K562 (cell line): ENCODE data around the gene SLC48A1. TPM values are rescaled to one million over a fixed set of nuclear protein-coding genes. Genes with fewer than 3 reads are reported as not detected.

Experiments used
- FOS ChIP-seq: IDR thresholded peaks from 3 replicates; pipeline ENCODE4 v1.6.1; 2011; ENCODE audit not compliant: insufficient read length; ENCODE audit errors: extremely low read depth
- JUN ChIP-seq, 2 experiments: sonication (generic) in 1 of 2; formaldehyde crosslinking in 1 of 2; IDR thresholded peaks; 2 replicates each; pipeline versions ENCODE4 v1.6.1 to v1.8.0; 2012 to 2022; ENCODE audit warnings: borderline replicate concordance in 2 of 2, mild to moderate bottlenecking in 2 of 2, improper control_type of control experiment in 1 of 2, low read depth in 1 of 2, low read length in 1 of 2, missing genetic modification reagents in 1 of 2
- KAT7 ChIP-seq: sonication (generic); formaldehyde crosslinking; IDR thresholded peaks from 2 replicates; pipeline ENCODE4 v1.8.0; 2022; ENCODE audit warnings: missing genetic modification reagents, mild to moderate bottlenecking, borderline replicate concordance
- KDM1A ChIP-seq, 2 experiments: fragments of 450-650 bp; IDR thresholded peaks; 2 replicates each; pipeline ENCODE4 v1.6.1; 2016; ENCODE audit warnings: mild to moderate bottlenecking in 2 of 2
- SMARCE1 ChIP-seq: fragments of 450-650 bp; IDR thresholded peaks from 2 replicates; pipeline ENCODE4 v1.7.1; 2016; ENCODE audit warnings: mild to moderate bottlenecking
- TAF1 ChIP-seq: IDR thresholded peaks from 2 replicates; pipeline ENCODE4 v1.6.1; 2011; ENCODE audit warnings: mild to moderate bottlenecking, low read length, moderate library complexity; ENCODE audit not compliant: insufficient read depth, control insufficient read depth, severe bottlenecking; ENCODE audit errors: extremely low read depth
- TBL1XR1 ChIP-seq, 2 experiments: IDR thresholded peaks; 2 replicates each; pipeline ENCODE4 v1.6.1; 2012; ENCODE audit warnings: improper control_type of control experiment in 2 of 2, low read length in 2 of 2, mild to moderate bottlenecking in 1 of 2
- polyA plus RNA-seq, 8 experiments: library from polyadenylated mRNA; depleted of rRNA in 4 of 8; stranded (reverse) in 5 of 8; unstranded in 3 of 8; fragments of >200 nt; fragmentation: Nextera tagmentation in 2 of 8; fragmentation: Illumina TruSeq in 1 of 8; extraction: Ambion mirVana in 2 of 8; extraction: Trizol in 1 of 8; gene quantifications; 2 replicates each; pipeline versions ENCODE4 v1.2.1 to v1.2.3, GENCODE V29; 2011 to 2014; ENCODE audit warnings: inconsistent platforms in 1 of 8, missing spikeins in 1 of 8
- total RNA-seq, 7 experiments: library from RNA; depleted of rRNA in 6 of 7; stranded (reverse); fragments of >200 nt in 6 of 7; fragmentation: Illumina TruSeq in 2 of 7; extraction: Trizol in 2 of 7; gene quantifications; 2 replicates each; pipeline versions ENCODE4 v1.2.1 to v1.2.3, GENCODE V29; 2011 to 2021; ENCODE audit warnings: low replicate concordance in 1 of 7
- TF ChIP-seq, protein P1 (sequence below): fragments of 450-650 bp; IDR thresholded peaks from 2 replicates; pipeline ENCODE4 v1.6.1; 2018; ENCODE audit not compliant: partially characterized antibody
- TF ChIP-seq, protein P2 (sequence below): fragments of 450-650 bp; IDR thresholded peaks from one replicate; pipeline ENCODE4 v1.6.1; 2018; ENCODE audit warnings: mild to moderate bottlenecking, moderate library complexity; ENCODE audit not compliant: partially characterized antibody

Gene SLC48A1
- total and polyA plus RNA-seq, 9 of the 15 experiments (the other 6 are each of a cell fraction or from before 2014, with no cell fraction given), result 10.7 to 37.5 (median 18.7) TPM

DNA sequence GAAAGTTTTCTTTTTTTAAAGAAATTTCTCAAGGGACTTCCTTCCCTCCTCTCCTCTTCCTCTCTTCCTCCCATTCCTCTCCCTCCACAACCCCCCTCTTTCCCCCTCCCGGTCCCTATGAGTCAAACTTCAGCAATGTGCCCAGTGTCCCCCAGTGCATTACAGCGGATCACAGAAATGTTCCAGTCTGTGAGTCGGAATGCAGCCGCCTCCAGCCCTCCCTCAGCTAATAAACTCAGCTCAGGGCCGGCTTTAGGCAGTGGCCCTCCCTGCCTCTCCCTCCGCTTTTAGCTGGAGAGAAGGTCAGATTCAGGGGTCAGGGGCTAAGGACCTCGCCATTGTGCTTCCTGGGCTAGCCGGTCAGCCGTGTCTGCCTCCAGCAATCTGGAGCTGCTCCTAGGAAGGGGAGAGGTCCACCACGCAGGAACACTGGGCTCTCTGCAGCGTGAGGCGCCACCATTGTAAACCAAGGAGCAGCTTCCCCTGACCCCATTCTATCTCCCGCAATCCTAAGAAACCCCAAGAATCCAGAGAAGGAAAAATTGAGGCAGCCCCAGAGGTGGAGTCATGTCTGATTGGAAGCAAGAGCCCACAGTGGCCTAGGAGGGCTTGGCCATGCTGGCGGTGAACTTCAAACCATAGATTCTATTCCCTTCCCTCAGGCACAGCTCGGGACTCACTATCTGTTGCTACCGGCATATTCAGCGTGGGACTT is 47.8 kb downstream of the SLC48A1 start (continued):
- TF ChIP-seq, protein P1, sequence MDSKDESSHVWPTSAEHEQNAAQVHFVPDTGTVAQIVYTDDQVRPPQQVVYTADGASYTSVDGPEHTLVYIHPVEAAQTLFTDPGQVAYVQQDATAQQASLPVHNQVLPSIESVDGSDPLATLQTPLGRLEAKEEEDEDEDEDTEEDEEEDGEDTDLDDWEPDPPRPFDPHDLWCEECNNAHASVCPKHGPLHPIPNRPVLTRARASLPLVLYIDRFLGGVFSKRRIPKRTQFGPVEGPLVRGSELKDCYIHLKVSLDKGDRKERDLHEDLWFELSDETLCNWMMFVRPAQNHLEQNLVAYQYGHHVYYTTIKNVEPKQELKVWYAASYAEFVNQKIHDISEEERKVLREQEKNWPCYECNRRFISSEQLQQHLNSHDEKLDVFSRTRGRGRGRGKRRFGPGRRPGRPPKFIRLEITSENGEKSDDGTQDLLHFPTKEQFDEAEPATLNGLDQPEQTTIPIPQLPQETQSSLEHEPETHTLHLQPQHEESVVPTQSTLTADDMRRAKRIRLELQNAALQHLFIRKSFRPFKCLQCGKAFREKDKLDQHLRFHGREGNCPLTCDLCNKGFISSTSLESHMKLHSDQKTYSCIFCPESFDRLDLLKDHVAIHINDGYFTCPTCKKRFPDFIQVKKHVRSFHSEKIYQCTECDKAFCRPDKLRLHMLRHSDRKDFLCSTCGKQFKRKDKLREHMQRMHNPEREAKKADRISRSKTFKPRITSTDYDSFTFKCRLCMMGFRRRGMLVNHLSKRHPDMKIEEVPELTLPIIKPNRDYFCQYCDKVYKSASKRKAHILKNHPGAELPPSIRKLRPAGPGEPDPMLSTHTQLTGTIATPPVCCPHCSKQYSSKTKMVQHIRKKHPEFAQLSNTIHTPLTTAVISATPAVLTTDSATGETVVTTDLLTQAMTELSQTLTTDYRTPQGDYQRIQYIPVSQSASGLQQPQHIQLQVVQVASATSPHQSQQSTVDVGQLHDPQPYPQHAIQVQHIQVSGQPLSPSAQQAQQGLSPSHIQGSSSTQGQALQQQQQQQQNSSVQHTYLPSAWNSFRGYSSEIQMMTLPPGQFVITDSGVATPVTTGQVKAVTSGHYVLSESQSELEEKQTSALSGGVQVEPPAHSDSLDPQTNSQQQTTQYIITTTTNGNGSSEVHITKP, result peak; percentile 50
- no peak for TF ChIP-seq KAT7 (CRISPR knock-in tag)
- TF ChIP-seq, protein P2, sequence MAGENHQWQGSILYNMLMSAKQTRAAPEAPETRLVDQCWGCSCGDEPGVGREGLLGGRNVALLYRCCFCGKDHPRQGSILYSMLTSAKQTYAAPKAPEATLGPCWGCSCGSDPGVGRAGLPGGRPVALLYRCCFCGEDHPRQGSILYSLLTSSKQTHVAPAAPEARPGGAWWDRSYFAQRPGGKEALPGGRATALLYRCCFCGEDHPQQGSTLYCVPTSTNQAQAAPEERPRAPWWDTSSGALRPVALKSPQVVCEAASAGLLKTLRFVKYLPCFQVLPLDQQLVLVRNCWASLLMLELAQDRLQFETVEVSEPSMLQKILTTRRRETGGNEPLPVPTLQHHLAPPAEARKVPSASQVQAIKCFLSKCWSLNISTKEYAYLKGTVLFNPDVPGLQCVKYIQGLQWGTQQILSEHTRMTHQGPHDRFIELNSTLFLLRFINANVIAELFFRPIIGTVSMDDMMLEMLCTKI, result no peak
- peak; percentile 7 for TF ChIP-seq TAF1
- TF ChIP-seq TBL1XR1 (IDR thresholded peaks at IDR 0.05; ENCODE audit: low read length in 2 of 2), result no peak
- TF ChIP-seq KDM1A (IDR thresholded peaks at IDR 0.05), result peak; percentile 71 to 85; a peak in 2 of 4 replicates
- TF ChIP-seq JUN (IDR thresholded peaks at IDR 0.05; ENCODE audit: borderline replicate concordance, low read depth, low read length), result peak; percentile 51; the same call in 1 of the 2 replicates
- no peak for TF ChIP-seq JUN (CRISPR knock-in tag; IDR thresholded peaks at IDR 0.05; ENCODE audit: borderline replicate concordance)
- TF ChIP-seq FOS, result peak; percentile 21
- peak; percentile 77; the same call in 1 of the 2 replicates for TF ChIP-seq SMARCE1
